Loucy (cell line): ENCODE measurements around the gene HCN2.

Source experiments
- H2AFZ ChIP-seq: fragments of 200-600 bp; sonication (generic); 2 replicates; pipeline ENCODE4 v1.6.0; 2016; ENCODE audit warnings: antibody characterized with exemption, mild to moderate bottlenecking, low read length, moderate library complexity
- H3F3A ChIP-seq: fragments of 200-600 bp; 2 replicates; pipeline ENCODE4 v1.6.0; 2016; ENCODE audit warnings: antibody characterized with exemption, low read depth, mild to moderate bottlenecking
- H3K27me3 ChIP-seq: fragments of 200-600 bp; sonication (generic); 2 replicates; pipeline ENCODE4 v1.6.1; 2014; ENCODE audit warnings: low read length, mild to moderate bottlenecking; ENCODE audit not compliant: insufficient read depth, poor library complexity, severe bottlenecking
- H3K36me3 ChIP-seq: fragments of 200-600 bp; sonication (generic); 2 replicates; pipeline ENCODE4 v1.6.1; 2016; ENCODE audit warnings: low read length; ENCODE audit not compliant: insufficient read depth
- H3K4me1 ChIP-seq: fragments of 200-600 bp; sonication (generic); 2 replicates; pipeline ENCODE4 v1.5.1; 2014; ENCODE audit warnings: low read length, mild to moderate bottlenecking; ENCODE audit not compliant: insufficient read depth, poor library complexity, severe bottlenecking
- H3K4me2 ChIP-seq: fragments of 200-600 bp; sonication (generic); 2 replicates; pipeline ENCODE4 v1.6.0; 2014; ENCODE audit warnings: antibody characterized with exemption, low read length, low read depth, mild to moderate bottlenecking; ENCODE audit not compliant: poor library complexity, severe bottlenecking
- H3K4me3 ChIP-seq: fragments of 200-600 bp; sonication (generic); 2 replicates; pipeline ENCODE4 v1.5.1; 2014; ENCODE audit warnings: low read length, mild to moderate bottlenecking, mixed read lengths; ENCODE audit not compliant: poor library complexity, severe bottlenecking
- H3K79me2 ChIP-seq: fragments of 200-600 bp; sonication (generic); 2 replicates; pipeline ENCODE4 v1.6.1; 2014; ENCODE audit warnings: low read length; ENCODE audit not compliant: insufficient read depth
- H3K9ac ChIP-seq: fragments of 200-600 bp; sonication (generic); 2 replicates; pipeline ENCODE4 v1.6.0; 2014; ENCODE audit warnings: mild to moderate bottlenecking, low read depth, low read length, moderate library complexity; ENCODE audit not compliant: poor library complexity, severe bottlenecking
- H3K9me2 ChIP-seq: fragments of 200-600 bp; sonication (generic); replicated peaks from 2 replicates; pipeline ENCODE4 v1.6.1; 2016; ENCODE audit warnings: low read depth, low read length, mixed read lengths
- H3K9me3 ChIP-seq: fragments of 200-600 bp; sonication (generic); 2 replicates; pipeline ENCODE4 v1.6.1; 2014; ENCODE audit warnings: mild to moderate bottlenecking, antibody characterized with exemption, low read length, low read depth; ENCODE audit not compliant: insufficient read depth
- H4K20me1 ChIP-seq: fragments of 200-600 bp; sonication (generic); 2 replicates; pipeline ENCODE4 v1.6.0; 2014; ENCODE audit warnings: antibody characterized with exemption, low read length, mild to moderate bottlenecking; ENCODE audit not compliant: insufficient read depth, poor library complexity, severe bottlenecking
- EZH2phosphoT487 ChIP-seq: fragments of 200-600 bp; IDR thresholded peaks from 2 replicates; pipeline ENCODE4 v1.6.1; 2018; ENCODE audit warnings: antibody characterized with exemption, mild to moderate bottlenecking, moderate library complexity, borderline replicate concordance
- TF ChIP-seq, protein P1 (sequence below): fragments of 200-600 bp; sonication (generic); conservative IDR thresholded peaks from 2 replicates; pipeline ENCODE4 v1.5.1; 2014; ENCODE audit warnings: mild to moderate bottlenecking, antibody characterized with exemption, low read length

Gene HCN2

GRCh38 chr19:590750-591098 is 1.0 kb downstream of the HCN2 start:
- Histone ChIP-seq H3K4me3 (no peak overlapping the region), H3K4me2 (no peak overlapping the region), H3K79me2 (no peaks in the 10 kb centered on the region), H3K9ac (no peak overlapping the region), H3K9me3 (no peaks in the 10 kb centered on the region), H3F3A (no peaks in the 10 kb centered on the region), H3K4me1 (peaks cover 6% of the 10 kb centered on the region), H3K27me3 (no peaks in the 10 kb centered on the region), H3K36me3 (no peaks in the 10 kb centered on the region), H4K20me1 (no peaks in the 10 kb centered on the region), H2AFZ (no peak overlapping the region), H3K9me2 (no peaks in the 10 kb centered on the region)
- TF ChIP-seq EZH2phosphoT487, result no peak
- TF ChIP-seq, protein P1, sequence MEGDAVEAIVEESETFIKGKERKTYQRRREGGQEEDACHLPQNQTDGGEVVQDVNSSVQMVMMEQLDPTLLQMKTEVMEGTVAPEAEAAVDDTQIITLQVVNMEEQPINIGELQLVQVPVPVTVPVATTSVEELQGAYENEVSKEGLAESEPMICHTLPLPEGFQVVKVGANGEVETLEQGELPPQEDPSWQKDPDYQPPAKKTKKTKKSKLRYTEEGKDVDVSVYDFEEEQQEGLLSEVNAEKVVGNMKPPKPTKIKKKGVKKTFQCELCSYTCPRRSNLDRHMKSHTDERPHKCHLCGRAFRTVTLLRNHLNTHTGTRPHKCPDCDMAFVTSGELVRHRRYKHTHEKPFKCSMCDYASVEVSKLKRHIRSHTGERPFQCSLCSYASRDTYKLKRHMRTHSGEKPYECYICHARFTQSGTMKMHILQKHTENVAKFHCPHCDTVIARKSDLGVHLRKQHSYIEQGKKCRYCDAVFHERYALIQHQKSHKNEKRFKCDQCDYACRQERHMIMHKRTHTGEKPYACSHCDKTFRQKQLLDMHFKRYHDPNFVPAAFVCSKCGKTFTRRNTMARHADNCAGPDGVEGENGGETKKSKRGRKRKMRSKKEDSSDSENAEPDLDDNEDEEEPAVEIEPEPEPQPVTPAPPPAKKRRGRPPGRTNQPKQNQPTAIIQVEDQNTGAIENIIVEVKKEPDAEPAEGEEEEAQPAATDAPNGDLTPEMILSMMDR, result no peak

- Histone ChIP-seq H3K4me2 (no peak overlapping the region), H3F3A (no peaks in the 10 kb centered on the region), H3K79me2 (no peaks in the 10 kb centered on the region), H2AFZ (no peak overlapping the region), H3K36me3 (no peaks in the 10 kb centered on the region), H3K27me3 (no peaks in the 10 kb centered on the region), H3K9me3 (no peaks in the 10 kb centered on the region), H3K4me1 (peaks cover 6% of the 10 kb centered on the region), H3K4me3 (no peak overlapping the region), H3K9ac (no peak overlapping the region), H4K20me1 (no peaks in the 10 kb centered on the region), H3K9me2 (no peaks in the 10 kb centered on the region)
- TF ChIP-seq, protein P1, result no peak
- no peak for TF ChIP-seq EZH2phosphoT487
Observed at GRCh38 chr19:591099-591958, 1.6 kb downstream of the HCN2 start.

DNA sequence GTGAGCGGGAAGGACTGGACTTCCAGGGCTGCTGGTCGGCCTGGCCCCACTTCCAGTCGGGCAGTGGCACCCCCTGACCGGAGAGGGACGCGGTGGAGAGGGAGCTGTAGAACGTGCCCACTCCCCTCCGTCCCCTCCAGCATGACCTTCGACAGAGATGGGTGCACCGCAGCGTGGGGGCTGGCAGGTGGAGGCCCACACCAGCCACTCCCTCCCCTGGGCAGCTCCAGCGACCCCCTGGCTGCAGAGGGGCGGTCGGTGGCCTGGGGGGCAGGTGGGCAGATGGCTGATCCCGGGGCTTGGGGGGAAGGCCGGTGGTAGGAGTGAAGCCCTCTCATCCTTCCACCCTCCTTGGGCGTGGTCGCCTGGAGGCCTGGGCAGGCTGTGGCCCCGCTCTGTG is 2.4 kb downstream of the HCN2 start:
- H3K4me2 ChIP-seq, result no peak overlapping the region
- H3K9me3 ChIP-seq, result no peaks in the 10 kb centered on the region
- no peaks in the 10 kb centered on the region for H3K27me3 ChIP-seq
- no peaks in the 10 kb centered on the region for H3K36me3 ChIP-seq
- no peak overlapping the region for H2AFZ ChIP-seq
- no peak overlapping the region for H3K4me3 ChIP-seq
- H3K9ac ChIP-seq, result no peak overlapping the region
- peaks cover 6% of the 10 kb centered on the region for H3K4me1 ChIP-seq
- no peaks in the 10 kb centered on the region for H3K9me2 ChIP-seq
- H3K79me2 ChIP-seq, result no peaks in the 10 kb centered on the region
- TF ChIP-seq EZH2phosphoT487, result no peak
- TF ChIP-seq, protein P1, result no peak
- no peaks in the 10 kb centered on the region for H4K20me1 ChIP-seq
- no peaks in the 10 kb centered on the region for H3F3A ChIP-seq
